Forelimb muscle (tissue), 1 donor: Measurements from ENCODE around the gene ANKRD44. TPM values are rescaled to one million over a fixed set of nuclear protein-coding genes. Genes with fewer than 3 reads are reported as not detected.
"Not testable (repeated sequence)": the region's sequence is repeated elsewhere in the genome, so short reads cannot be mapped to it uniquely, and the experiment has no call there.

ENCODE experiments used
- DNase-seq: peaks from one replicate; pipeline ENCODE4 v3.0.0-alpha.2; 2013; ENCODE audit warnings: low read depth
- polyA plus RNA-seq: library from polyadenylated mRNA; unstranded; fragments of 120-200 nt; gene quantifications from one replicate; pipeline ENCODE4 v1.2.1, GENCODE V29; 2013; ENCODE audit not compliant: insufficient read length

Gene ANKRD44
- polyA plus RNA-seq = 18.1 TPM

DNA sequence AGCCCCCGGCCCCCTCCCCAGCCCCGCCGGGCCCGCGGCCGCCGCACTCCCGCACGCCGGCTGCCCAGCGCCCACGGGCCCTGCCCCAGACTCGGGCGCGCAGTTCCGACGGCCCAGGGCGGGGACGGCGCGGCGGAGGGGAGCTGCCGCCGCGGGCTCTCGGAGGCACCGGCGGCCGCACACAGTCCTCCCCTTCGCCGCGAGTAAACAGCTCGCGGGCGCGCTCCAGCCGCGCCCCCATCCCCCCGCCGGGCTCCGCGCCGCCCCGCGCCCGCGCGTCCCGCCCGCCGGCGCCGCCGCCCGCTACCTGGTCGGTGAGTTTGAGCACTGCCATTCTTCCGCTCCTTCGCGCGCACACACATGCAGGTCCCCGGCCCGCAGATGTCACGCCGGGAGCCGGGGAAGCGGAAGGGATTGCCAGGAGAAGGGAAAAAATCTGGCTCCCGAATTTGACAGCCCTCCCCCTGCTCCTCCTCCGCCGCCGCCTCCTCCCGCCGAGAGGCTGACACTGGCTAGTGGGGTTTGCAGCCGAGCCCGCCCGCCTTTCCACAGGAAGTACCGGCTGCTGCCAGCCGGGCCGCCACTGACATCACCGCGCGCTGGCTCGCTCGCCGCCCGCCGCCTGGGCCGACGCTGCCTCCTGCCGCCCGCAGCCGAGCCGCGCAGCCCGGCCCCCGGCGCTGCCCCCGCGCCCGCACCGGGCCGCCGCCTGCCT is at the start of gene ANKRD44:
Gene ANKRD44 (minus strand): TSS at position 510 of the 715 bp plus-strand sequence. CDS start 176 bp downstream, at position 334.
- no peak for DNase-seq

DNA sequence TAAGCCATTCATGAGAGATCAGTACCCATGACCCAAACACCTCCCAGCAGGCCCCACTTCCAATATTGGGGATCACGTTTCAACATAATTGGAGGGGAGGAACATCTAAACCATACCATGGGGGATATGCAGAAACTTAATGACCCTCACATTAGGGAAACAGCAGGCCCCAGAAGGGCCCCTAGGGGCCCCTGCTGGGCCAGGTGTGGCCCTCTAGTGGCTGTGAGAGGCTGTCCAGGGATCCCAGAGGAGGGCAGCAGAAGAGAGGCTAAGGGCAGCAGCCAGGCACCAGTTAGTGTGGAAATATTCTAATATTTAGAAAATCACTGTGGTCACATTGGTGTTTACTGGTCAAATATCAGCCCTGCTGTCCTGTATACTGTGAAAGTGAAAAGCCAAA is 49.3 kb upstream of the ANKRD44 start:
- no peak for DNase-seq

DNA sequence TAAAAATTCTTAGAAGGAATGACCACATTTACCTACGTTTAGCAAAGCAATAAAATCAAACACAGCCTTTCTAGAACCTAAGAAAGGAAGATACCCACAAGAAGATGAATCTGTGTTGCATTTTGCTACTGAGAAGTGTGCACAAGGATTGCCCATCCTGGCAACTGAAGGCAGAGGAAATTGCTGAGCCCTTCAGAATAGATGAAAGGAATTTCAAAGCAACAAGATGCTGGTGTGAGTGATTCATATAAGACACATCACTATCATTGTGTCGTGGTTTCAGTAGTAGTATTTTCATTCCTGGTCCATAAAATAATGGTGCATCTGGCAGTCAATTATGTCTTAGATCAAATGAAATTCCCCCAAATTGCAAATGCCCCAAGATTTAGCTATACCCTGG is 48.4 kb upstream of the ANKRD44 start:
- DNase-seq = no peak

DNA sequence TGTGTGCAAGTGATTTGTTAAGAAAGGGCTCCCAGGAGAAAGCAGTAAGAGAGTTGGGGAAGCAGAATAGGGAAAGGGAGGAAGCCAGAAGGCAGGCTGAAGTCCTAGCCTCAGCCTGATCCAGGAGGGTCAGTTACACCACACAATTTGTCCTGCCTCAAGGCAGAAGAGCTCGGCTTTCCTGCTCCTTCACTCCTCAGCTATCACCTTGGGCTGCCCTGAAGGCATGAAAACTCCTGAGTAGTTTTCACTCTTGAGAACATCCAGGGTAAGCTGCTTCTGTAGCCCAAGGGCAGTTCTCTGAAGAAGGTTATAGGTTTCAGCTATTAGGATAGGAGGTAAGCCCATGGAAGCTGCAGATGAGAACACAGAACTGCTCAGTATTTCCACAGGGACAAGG is 47.4 kb upstream of the ANKRD44 start:
- DNase-seq = no peak

DNA sequence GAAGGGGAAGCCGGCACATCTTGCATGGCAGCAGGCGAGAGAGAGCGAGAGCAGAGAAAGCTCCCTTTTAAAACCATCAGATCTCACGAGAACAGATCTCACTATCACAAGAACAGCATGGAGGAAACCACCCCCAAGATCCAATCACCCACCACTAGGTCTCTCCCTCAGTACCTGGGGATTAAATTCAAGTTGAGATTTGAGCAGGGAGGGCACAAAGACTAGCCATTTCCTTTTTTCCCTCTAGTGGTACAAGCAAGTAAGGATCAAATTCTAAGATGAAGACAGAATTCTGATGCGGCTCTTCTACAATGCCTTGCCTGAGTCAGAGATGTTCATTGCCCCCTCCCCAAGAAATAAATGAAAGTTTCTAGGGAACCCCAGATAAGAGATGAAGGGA is 45.6 kb upstream of the ANKRD44 start:
- DNase-seq = no peak

DNA sequence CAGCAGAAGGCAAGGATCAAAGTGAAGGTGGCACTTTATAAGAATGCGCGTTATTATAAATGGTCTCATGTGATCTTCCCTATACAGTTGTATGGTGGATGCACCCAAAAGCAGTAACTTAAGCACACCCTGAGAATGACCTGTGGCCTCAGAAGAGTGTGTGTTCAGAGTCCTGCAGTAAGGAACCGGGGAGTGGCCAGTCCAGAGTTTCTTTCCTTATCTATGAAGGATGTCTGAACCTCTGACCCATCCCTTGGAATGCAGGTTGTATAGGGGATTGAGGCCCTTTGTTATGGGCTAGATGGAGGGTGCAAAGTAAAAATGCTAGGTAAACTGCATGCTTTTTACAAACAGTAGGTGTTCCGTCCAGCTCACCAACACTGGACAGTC is 43.6 kb upstream of the ANKRD44 start:
- no peak for DNase-seq

DNA sequence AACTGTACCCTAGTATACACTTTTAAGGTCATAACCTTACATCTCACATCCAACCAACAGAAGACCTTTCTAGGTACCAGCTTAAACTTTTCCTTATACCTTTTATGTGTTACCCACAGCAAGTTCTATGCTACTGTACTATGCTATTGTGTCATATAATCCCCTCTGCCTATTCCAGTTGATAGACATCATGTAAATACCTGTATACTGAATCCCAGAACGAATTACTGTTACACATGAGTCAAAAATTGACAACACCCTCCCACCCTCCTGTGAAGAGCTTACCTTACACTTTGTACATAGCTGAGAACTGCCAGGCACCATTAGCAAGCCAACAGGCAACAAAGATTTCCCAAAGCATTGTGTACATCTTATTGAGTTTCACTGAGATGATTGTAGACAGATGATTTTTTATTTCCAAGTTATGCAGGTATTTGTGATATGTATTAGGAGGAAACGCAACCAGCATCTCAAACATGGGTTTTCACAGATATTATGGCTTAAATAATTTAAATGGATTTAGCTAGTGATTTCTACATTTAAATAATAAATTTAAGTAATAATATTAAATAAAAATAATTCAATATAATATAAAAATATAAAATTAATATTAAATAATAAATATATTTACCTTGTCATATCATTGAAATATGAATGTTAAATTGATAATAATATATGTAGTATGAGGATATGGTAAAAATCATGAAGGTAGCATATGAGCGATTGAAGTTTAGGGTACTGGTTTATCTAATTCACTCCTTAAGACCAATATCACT is 43.0 kb upstream of the ANKRD44 start:
- DNase-seq = no peak

DNA sequence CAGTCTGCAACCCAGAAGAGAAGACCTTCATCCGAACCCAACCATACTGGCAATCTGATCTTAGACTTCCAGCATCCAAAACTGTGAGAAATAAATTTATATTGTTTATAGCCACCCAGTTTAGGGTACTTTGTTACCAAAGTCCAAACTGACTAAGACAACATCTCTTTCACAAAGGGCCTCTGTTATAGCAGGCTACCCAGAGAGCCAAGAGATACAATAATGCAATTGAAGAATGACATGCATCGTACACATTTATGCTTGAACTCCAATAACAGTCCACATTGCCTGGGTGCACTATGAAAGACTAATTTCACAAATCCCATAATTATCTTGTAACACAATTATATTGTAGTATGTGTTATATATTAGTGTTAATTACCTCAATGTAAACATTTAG is 39.1 kb upstream of the ANKRD44 start:
- DNase-seq = no peak

DNA sequence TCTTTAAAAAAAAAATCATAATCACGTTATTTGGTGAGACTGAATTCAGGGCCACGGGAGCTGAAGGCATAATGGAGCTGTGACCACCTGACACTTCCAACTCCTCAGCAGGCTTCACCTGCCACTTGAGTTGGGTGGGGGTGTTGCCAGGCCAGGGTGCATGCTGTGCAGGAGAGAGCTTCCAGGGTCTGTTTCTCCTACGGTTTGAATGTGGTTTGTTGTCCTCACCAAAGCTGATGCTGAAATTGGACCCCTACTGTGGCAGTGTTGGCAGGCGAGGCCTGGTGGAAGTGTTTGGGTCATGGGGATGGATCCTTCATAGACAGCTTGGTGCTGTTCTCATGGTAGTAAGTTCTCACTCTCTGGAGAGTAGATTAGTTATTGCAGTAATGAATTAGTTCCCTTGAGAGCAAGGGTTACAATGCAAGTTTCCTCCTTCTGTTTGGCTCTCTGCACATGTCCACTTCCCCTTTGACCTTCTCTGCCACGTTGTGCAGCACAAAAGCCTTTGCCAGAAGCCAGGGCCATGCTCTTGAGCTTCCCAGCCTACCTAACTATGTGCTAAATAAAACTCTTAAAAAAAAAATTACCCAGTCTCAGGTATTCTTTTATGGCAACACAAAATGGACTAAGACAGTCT is 38.3 kb upstream of the ANKRD44 start:
- DNase-seq = no peak

DNA sequence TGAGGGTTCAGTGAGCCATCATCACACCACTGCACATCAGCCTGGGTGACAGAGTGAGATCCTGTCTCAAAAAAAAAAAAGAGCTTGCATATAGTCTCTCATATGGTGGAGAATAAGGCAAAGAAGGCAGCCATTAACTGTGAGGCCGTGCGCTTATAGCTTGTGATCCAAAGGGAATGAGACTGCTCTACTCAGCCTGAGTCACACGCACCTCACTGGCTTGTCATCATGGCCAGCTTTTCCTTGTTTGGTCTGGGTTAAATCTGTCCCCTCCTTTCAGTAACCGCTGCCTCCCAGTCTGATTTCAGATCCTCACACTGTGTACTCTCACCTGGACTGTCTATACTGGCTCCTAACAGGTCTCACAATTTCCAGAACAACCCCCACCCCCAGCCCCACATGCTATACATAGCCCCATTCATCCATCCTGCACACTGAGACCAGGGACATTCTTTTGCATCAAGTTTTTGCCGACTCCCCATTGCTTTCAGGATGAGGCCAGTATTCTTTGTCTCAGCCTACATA is 35.3 kb upstream of the ANKRD44 start:
- DNase-seq = no peak

DNA sequence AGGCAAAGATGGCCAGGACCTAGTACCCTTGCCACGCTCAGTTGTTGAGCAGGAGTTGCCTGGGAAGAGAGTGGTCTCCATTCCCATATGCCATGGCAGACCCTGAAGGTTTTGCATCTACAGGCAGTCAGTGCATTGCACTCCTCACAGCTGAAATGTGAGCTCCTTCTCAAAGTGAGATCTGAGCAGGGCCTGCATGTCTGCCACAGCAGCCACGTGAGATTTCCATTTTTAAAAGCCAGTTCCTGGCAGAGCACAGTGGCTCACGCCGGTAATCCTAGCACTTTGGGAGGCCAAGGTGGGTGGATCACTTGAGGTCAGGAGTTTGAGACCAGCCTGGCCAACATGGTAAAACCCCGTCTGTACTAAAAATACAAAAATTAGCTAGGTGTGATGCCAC is 33.4 kb upstream of the ANKRD44 start:
- not testable (repeated sequence) for DNase-seq

DNA sequence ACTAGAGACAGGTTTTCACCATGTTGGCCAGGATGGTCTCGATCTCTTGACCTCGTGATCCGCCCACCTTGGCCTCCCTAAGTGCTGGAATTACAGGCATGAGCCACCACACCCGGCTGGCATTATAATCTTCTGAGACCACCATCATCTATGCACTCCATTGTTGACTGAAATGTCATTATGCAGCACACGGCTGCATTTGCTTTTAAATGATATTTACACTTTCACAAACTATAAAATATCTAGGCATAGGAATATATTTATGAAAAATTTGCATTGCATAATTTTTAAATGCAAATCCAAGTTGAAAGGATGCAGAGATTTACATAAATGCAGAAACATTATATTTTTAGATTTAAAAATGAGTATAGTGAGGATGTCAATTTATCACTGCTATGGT is 30.0 kb upstream of the ANKRD44 start:
- DNase-seq = no peak

DNA sequence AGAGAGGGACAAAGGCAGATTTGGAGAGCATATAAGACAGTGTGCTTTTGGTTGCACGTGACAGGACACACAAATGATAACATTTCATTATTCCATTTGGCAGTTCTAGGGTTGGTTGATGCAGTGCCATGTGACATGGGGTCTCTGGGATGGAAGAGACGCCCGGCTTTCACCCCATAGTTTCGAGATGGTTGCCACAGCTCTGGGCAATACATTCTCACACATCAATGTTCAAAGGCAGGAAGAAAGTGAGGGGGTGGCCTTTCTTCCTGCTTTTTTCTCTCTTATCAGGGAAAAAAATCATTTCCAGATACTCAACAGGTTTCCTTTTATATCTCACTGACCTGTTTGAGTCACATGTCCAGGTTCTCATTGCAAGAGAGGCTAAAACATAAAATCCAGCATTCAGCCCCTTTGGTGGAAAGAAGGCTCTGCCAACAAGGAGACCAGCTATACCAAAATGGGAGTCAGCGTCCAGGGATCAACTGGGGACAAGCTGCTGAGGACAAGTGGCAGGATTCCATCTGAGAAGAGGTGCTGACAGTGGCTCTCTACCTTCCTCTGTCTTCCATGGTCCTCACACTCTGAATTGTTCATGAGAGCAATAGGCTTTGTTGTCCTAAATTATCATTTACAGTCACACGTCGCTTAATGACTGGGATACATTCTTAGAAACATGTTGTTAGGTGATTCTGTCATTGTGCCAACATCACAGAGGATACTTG is 29.1 kb upstream of the ANKRD44 start:
- no peak for DNase-seq

DNA sequence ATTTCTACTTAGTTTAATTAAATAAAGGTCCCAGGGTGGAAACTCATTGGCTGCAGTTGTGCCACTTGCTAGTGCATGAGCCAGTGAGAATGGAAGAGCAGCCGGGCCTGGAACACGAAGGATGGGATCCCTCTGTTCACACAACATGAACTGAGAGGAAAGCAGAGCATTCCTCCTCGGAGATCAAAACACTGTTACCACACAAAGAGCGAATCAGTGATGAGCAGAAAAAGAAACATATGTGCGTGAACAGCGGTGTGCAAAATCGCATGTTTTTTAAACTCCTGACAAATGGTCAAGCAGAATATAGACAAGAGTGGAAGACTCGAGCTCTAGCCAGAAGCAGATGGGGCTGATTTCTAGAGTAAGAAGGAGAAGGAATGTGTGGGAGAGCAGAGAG is 28.4 kb upstream of the ANKRD44 start:
- no peak for DNase-seq

DNA sequence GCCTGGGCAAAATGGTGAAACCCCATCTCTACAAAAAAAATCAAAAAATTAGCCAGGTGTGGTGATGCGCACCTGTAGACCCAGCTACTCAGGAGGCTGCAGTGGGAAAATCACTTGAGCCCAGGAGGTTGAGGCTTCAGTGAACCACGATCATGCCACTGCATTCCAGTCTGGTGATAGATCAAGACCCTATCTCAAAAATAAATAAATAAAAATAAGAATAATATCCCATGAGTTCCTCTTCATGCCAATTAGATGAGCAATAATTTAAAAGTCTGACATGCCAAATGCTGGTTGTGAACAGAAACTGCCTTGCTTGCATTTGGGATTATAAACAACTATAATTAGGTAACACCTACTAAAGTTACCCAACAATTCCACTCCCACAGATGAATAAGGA is 22.1 kb upstream of the ANKRD44 start:
- no peak for DNase-seq

DNA sequence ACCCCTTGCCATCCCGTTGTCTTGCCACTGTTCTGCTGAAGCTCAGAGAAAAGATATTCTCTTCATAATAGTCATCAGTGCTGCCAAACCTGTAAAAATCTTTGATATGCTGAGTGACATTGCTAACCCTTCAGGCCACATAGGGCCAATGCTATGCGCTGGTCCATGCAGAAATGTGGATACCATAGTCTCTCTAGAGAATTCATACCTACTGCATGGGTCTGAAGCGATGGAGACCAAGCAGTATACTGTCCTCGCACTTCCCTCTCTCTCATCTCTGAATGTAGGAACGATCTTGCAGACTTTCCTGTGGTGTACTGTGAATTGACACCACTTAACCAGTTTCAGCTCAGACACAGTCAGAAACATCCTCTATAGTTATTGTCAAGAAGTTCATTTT is 17.9 kb upstream of the ANKRD44 start:
- DNase-seq = no peak

DNA sequence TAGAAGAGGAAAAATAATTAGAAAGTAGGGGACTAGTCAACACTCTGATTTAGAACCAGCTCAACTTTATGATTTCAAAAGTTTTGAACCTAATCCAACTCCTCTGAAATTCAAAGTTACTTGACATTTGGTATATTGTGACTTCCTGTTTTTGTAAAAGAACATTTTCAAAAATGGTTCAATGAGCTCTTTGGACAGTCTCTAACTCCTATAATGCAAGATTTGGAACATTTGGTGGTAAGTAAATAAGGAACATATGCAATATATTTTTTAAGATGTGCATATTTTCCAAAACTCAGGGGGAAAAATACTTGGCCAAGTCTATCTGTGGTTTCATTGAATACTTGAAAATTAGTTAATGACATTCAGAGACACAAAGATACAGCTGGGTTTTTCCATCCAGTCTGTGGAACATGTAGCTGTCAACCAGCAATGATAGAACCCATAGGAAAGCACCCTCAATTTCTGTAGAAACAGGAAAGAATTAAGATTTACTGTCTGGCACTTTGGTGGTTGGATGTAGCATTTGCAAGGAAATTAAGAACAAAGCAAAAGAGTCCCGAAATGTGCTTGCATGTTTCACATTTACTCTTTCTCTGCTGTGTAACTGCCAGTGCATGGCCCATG is 17.0 kb upstream of the ANKRD44 start:
- DNase-seq = peak; percentile 44

DNA sequence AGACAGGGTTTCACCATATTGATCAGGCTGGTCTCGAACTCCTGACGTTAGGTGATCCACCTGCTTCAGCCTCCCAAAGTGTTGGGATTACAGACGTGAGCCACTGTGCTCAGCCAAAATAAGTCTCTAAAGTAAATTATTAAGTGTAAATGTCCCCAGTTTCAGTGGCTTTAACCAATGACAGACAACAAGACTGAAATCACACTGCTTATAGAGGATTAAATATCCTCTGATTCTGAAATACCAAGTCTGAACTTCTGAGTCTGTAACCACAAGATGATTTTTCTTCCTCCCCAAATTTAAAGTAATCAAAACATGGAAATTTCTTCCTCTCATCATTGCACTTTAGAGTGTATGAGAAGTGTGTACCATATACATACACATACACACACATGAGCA is 16.5 kb upstream of the ANKRD44 start:
- DNase-seq = no peak

DNA sequence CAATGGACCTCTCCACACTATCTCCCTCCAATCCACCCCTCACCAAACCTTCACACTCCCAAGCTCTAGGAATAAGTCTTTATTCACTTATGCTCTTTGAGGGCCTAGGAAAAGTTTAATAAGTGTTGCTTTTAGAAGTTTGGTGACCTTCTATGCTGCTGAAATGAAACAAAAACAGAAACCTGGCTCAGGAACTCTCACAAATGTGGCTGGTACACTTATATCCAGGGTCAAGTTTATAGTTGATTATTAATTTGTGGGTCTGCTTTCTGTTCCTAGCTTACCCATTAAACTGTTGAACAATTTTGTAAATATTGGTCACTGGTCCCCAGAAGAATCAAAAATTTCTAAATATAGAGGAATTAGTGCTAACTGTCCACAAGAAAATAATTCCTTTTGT is 14.2 kb upstream of the ANKRD44 start:
- no peak for DNase-seq

DNA sequence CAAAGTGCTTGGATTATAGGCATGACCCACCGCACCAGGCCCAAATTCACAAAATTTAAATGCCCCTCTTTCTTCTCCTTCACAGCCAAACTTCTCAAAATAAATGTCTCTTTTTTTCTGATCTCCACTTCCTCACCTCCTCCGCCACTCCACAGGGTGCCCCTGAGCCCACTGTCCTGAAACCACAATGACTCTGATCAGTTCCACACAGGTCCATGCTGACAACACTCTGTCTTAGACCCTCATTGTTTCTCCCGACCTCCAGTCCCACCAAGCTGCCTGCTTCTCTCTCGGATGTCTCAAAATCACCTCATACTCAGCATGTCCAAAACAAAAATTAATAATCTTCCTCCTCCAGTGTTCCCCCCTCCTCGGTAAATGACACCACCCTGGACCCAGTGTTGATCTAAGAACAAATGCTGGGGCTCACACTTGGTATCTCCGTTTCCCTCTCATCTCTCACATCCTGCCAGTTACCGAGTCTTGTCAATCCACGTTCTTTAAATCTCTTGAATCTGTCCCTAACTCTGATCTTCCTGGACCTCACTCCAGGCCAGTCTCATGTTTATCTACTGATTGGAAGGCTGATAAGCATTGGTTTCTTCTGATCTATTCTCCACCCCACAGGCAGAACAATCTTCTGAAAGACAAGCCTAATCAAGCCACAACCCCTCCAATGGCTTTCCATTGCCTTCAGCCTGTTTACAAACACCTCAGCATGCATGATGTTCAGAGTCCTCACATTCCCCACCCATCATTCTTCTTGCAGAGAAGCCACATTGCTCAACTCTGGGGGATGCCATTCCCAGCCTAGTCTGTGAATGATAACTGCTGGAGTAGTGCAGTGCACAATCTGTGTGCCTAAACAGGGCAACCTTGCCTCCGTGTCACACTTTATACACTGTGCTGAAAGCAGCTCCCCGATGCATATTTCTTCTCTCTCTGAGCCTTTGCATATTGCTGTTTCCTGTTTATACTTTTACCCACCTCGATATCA is 12.4 kb upstream of the ANKRD44 start:
- no peak for DNase-seq
